Uterus (tissue), 2 donors: ENCODE measurements around the gene SLC9A7.
"Not testable (repeated sequence)": the region's sequence is repeated elsewhere in the genome, so short reads cannot be mapped to it uniquely, and the experiment has no call there.

ENCODE experiments used
- POLR2A ChIP-seq, 2 donors: fragments of 450-650 bp; IDR thresholded peaks; one replicate each; pipeline ENCODE4 v1.6.1; 2016; ENCODE audit warnings: antibody characterized with exemption in 2 of 2, mild to moderate bottlenecking in 1 of 2, moderate library complexity in 1 of 2
- TF ChIP-seq, protein P1 (sequence below), 4 experiments: fragments of 200-600 bp in 2 of 4; fragments of 450-650 bp in 2 of 4; sonication (generic) in 2 of 4; IDR thresholded peaks; one replicate each; pipeline ENCODE4 v1.5.1; 2016 to 2019; ENCODE audit warnings: antibody characterized with exemption in 4 of 4, mild to moderate bottlenecking in 2 of 4, moderate library complexity in 1 of 4

- TF ChIP-seq, protein P1, sequence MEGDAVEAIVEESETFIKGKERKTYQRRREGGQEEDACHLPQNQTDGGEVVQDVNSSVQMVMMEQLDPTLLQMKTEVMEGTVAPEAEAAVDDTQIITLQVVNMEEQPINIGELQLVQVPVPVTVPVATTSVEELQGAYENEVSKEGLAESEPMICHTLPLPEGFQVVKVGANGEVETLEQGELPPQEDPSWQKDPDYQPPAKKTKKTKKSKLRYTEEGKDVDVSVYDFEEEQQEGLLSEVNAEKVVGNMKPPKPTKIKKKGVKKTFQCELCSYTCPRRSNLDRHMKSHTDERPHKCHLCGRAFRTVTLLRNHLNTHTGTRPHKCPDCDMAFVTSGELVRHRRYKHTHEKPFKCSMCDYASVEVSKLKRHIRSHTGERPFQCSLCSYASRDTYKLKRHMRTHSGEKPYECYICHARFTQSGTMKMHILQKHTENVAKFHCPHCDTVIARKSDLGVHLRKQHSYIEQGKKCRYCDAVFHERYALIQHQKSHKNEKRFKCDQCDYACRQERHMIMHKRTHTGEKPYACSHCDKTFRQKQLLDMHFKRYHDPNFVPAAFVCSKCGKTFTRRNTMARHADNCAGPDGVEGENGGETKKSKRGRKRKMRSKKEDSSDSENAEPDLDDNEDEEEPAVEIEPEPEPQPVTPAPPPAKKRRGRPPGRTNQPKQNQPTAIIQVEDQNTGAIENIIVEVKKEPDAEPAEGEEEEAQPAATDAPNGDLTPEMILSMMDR (IDR thresholded peaks at IDR 0.05), result not testable (repeated sequence)
- TF ChIP-seq POLR2A (IDR thresholded peaks at IDR 0.05), result not testable (repeated sequence)
Observed at GRCh38 chrX:46784437-46784836, 25.5 kb upstream of the SLC9A7 start.
